K562 (cell line): Measurements from ENCODE around the gene RPTOR. TPM values are rescaled to one million over a fixed set of nuclear protein-coding genes. Genes with fewer than 3 reads are reported as not detected.

Experiments used
- ATF6 ChIP-seq: sonication (generic); formaldehyde crosslinking; IDR thresholded peaks from 2 replicates; pipeline ENCODE4 v1.4.0; 2020; ENCODE audit warnings: mild to moderate bottlenecking, missing genetic modification reagents
- CHD7 ChIP-seq: fragments of 200-600 bp; sonication (generic); IDR thresholded peaks from one replicate; pipeline ENCODE4 v1.6.1; 2012; ENCODE audit warnings: mild to moderate bottlenecking, low read depth, low read length, inconsistent platforms
- MEIS2 ChIP-seq: fragments of 450-650 bp; IDR thresholded peaks from 2 replicates; pipeline ENCODE4 v1.6.1; 2014; ENCODE audit warnings: mild to moderate bottlenecking; ENCODE audit not compliant: partially characterized antibody
- ZC3H8 ChIP-seq: fragments of 450-650 bp; IDR thresholded peaks from 2 replicates; pipeline ENCODE4 v1.6.1; 2017
- polyA plus RNA-seq, 8 experiments: library from polyadenylated mRNA; depleted of rRNA in 4 of 8; stranded (reverse) in 5 of 8; unstranded in 3 of 8; fragments of >200 nt; fragmentation: Nextera tagmentation in 2 of 8; fragmentation: Illumina TruSeq in 1 of 8; extraction: Ambion mirVana in 2 of 8; extraction: Trizol in 1 of 8; gene quantifications; 2 replicates each; pipeline versions ENCODE4 v1.2.1 to v1.2.3, GENCODE V29; 2011 to 2014; ENCODE audit warnings: inconsistent platforms in 1 of 8, missing spikeins in 1 of 8
- total RNA-seq, 7 experiments: library from RNA; depleted of rRNA in 6 of 7; stranded (reverse); fragments of >200 nt in 6 of 7; fragmentation: Illumina TruSeq in 2 of 7; extraction: Trizol in 2 of 7; gene quantifications; 2 replicates each; pipeline versions ENCODE4 v1.2.1 to v1.2.3, GENCODE V29; 2011 to 2021; ENCODE audit warnings: low replicate concordance in 1 of 7

The RPTOR gene
- total and polyA plus RNA-seq, 9 of the 15 experiments (the other 6 are each of a cell fraction or from before 2014, with no cell fraction given): 0.24 to 54.1 (median 10.2) TPM

GRCh38 chr17:80790981-80791742 lies 246.5 kb downstream of the RPTOR start (continued):
- TF ChIP-seq CHD7 (no peak), ATF6 (CRISPR knock-in tag) (no peak), MEIS2 (no peak), ZC3H8 (no peak)
